Measurements from ENCODE around the gene METAP1D.

DNA sequence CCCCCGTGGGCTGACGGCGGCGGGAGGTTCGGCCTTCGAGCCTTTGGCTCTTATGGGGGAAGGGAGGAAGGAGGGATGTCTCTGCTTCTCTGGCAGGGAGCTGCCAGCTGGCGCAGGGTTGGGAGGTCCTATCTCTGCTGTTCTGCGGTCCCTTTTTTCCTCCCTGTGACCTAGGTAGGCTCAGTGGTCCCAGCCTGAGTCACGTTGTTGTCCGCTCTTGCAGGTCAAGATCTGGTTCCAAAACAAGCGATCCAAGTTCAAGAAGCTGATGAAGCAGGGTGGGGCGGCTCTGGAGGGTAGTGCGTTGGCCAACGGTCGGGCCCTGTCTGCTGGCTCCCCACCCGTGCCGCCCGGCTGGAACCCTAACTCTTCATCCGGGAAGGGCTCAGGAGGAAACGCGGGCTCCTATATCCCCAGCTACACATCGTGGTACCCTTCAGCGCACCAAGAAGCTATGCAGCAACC, 88.1 kb downstream of the METAP1D start:
- TF ChIP-seq, protein P1, sequence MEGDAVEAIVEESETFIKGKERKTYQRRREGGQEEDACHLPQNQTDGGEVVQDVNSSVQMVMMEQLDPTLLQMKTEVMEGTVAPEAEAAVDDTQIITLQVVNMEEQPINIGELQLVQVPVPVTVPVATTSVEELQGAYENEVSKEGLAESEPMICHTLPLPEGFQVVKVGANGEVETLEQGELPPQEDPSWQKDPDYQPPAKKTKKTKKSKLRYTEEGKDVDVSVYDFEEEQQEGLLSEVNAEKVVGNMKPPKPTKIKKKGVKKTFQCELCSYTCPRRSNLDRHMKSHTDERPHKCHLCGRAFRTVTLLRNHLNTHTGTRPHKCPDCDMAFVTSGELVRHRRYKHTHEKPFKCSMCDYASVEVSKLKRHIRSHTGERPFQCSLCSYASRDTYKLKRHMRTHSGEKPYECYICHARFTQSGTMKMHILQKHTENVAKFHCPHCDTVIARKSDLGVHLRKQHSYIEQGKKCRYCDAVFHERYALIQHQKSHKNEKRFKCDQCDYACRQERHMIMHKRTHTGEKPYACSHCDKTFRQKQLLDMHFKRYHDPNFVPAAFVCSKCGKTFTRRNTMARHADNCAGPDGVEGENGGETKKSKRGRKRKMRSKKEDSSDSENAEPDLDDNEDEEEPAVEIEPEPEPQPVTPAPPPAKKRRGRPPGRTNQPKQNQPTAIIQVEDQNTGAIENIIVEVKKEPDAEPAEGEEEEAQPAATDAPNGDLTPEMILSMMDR (IDR thresholded peaks at IDR 0.05) = no peak
- TF ChIP-seq EZH2phosphoT487 (IDR thresholded peaks at IDR 0.05) = no peak

Measured in neural progenitor cell (in vitro differentiated cells).